GM13977 (cell line): ENCODE measurements around the gene TRIM3.

Source experiments
- DNase-seq: peaks from one replicate; pipeline ENCODE4 v3.0.0; 2012; ENCODE audit warnings: low spot score
- CTCF ChIP-seq: IDR thresholded peaks from 2 replicates; pipeline ENCODE4 v1.5.1; 2012; ENCODE audit warnings: mild to moderate bottlenecking, control low read depth; ENCODE audit not compliant: insufficient read depth; ENCODE audit errors: extremely low read depth, missing control alignments
- in situ Hi-C: fragments of 300-500 bp; cut with MboI; formaldehyde crosslinking; loops from one replicate; pipeline ENCODE4 v1.12.0; 2022; ENCODE audit warnings: low sequenced_read_pairs, low pct_unique_long_range_greater_than_20kb, mixed read lengths, inconsistent platforms; ENCODE audit not compliant: unreplicated experiment

The TRIM3 gene

DNA sequence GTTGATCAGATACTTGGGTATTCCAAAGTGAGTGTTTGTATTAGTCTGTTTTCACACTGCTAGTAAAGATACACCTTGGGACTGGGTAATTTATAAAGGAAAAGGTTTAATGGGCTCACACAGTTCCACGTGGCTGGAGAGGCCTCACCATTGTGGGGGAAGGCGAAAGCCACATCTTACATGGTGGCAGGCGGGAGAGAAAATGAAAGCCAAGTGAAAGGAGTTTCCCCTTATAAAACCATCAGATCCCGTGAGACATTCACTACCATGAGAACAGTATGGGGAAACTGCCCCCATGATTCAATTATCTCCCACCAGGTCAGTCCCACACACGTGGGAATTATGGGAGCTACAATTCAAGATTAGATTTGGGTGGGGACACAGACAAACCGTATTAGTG, 14.6 kb upstream of the TRIM3 start:
- TF ChIP-seq CTCF = no peak
- DNase-seq = no peak
- in situ Hi-C loops = no loop called here

DNA sequence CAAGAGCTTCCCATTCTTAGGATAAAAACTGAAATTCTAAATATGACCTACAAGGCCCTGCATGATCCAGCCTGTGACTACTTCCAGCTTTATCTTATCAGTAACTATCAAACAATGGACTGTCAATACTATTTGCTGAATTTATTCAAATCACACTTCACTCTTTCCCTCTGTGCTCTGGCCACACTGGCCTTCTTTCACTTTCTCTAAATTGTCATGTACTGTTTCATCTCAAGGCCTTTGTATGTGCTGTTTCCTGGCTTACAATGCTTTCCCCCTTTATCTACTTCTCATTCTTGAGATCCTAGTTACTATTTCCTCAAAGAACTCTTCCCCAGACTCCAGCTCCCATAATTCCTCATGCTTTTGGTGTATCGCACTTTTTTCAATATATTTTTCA, 13.2 kb upstream of the TRIM3 start:
- DNase-seq = no peak
- in situ Hi-C loops = no loop called here
- TF ChIP-seq CTCF = no peak

GRCh38 chr11:6486256-6486655, 12.5 kb upstream of the TRIM3 start:
- DNase-seq = no peak
- no peak for TF ChIP-seq CTCF
- in situ Hi-C loops = no loop called here

DNA sequence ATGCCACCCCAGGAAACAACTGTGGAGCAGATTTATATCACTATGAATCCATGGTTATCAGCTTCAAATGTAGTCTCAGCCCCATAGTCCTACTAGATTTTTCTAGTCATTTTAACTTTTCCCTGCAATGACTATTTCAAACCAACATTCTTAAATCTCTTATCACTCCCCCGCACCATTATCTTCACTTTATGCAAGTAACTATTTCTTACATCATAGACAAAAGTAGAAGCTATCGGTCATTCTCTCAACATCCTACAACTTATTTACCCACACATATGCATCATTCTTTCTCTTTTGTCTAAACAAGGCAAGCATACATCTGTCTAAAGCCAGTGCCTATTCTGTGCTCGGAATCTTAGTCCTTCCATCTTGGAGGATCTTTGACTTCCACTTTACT, 11.9 kb upstream of the TRIM3 start:
- in situ Hi-C loops = no loop called here
- DNase-seq = no peak
- no peak for TF ChIP-seq CTCF

DNA sequence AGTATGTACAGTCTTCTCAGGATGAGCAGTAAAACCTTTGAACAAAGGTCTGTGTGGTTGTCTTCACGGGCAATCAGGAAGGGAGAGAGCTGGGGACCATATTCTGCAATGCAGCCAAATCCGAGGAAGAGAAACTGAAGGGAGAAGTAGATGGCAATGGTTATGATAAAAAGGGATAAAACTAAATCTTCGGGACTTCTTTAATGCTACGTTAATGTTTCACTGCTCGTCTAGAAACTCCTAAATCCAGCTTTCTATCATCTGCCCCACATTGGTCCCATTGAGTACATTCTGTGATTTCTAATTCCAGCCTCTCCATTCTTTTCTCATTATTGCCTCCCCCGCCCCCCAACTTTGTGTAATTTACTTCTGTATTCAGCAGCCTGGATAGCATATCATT, 9.3 kb upstream of the TRIM3 start:
- DNase-seq = no peak
- in situ Hi-C loops = no loop called here
- TF ChIP-seq CTCF = no peak

GRCh38 chr11:6482441-6482840, 8.7 kb upstream of the TRIM3 start:
- TF ChIP-seq CTCF = no peak
- in situ Hi-C loops = no loop called here
- no peak for DNase-seq

GRCh38 chr11:6481924-6482275, 8.2 kb upstream of the TRIM3 start:
- in situ Hi-C loops = no loop called here

More at GRCh38 chr11:6481924-6482275, 8.2 kb upstream of the TRIM3 start:
- TF ChIP-seq CTCF = no peak
- DNase-seq = no peak
